Mucosa of stomach (tissue), 1 donor: ENCODE measurements around the gene TRPT1.

Experiments
- H3K27me3 ChIP-seq: one replicate; pipeline ENCODE4 v1.7.0; 2013; ENCODE audit warnings: mild to moderate bottlenecking, low read length; ENCODE audit not compliant: control insufficient read depth, insufficient read depth
- H3K36me3 ChIP-seq: one replicate; pipeline ENCODE4 v1.7.0; 2013; ENCODE audit warnings: low read length; ENCODE audit not compliant: control insufficient read depth, insufficient read depth
- H3K4me1 ChIP-seq: one replicate; pipeline ENCODE4 v1.7.0; 2013; ENCODE audit warnings: mild to moderate bottlenecking, low read length; ENCODE audit not compliant: control insufficient read depth, insufficient read depth
- H3K4me3 ChIP-seq: one replicate; pipeline ENCODE4 v1.7.0; 2013; ENCODE audit warnings: low read length
- H3K9ac ChIP-seq: one replicate; pipeline ENCODE4 v1.7.0; 2013; ENCODE audit warnings: mild to moderate bottlenecking, low read length, moderate library complexity
- H3K9me3 ChIP-seq: one replicate; pipeline ENCODE4 v1.7.0; 2013; ENCODE audit warnings: mild to moderate bottlenecking, low read length, moderate library complexity; ENCODE audit not compliant: control insufficient read depth
- donor health status: Pancreatic carcinoma.

Gene TRPT1

DNA sequence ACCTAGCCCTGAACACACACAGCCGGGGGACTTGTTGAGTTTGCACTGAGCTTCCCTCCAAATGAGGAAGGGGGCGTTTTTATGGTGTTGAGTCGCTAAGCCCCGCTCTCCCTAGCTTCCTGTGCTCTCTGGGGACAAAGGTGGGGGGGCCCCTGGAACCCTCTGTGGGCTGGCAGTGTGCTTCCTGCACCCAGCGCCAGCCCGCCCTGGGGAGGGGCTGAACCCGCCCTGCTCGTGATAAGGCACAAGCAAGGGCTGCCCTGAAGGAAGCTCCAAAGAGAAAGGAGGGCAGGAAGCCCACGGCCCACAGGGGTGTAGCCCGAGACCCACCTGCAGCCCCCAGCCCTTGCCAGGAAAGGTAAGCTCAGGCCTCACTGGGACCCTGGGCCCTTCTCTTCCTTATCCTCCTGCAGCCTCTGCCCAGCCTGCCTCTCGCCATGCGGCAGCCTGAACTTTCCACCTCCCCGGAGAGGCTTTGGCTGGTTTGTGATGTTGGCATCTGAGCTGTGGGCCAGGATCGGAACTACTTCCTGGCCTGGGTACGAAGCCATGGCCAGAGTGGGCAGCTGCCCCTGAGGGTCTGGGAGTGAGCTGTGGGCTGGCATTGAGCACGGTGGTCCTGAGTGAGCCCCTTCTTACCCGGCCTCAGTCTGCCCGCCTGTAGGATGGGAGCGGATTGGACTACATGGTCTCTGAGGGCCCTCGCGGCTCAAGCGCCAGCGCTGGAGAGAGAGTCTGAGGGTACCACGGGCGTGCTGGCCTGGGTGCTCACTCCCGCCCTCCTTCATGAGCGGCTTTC, 19.3 kb downstream of the TRPT1 start, which contains the start of gene FERMT3:
Gene FERMT3 (plus strand): TSS at position 265 of the 799 bp plus-strand sequence. CDS start 644 bp downstream, outside the sequence.
- Histone ChIP-seq H3K4me1 (peaks cover 45% of the 10 kb centered on the region), H3K36me3 (peaks cover 12% of the 10 kb centered on the region), H3K9me3 (no peaks in the 10 kb centered on the region), H3K27me3 (no peaks in the 10 kb centered on the region), H3K9ac (peak within 1 kb of the TSS; percentile 84), H3K4me3 (peak within 1 kb of the TSS; percentile 77)

DNA sequence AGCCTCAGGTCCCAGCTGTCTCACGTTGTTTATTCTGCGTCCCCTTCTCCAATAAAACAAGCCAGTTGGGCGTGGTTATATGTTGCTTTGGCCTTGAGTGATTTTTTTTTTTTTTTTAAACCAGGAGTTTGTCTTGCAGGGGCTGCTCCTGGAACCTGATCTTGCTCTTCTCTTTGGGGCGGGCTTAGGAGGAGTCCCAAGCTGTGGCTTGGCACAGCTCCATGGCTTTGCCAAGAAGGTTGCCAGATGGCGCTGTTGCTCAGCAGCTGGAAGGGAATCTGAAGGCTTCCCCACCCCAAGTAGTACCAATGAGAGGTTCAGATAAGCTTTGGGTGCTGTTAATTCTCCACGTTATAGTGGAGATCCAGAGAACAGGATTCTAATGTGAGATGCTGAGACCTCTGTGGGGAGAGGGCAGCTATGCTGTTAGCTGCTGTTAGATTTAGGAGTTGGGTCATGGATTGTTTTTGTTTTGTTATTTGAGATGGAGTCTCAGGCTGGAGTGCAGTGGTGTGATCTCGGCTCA, 21.5 kb downstream of the TRPT1 start:
- no peaks in the 10 kb centered on the region for H3K27me3 ChIP-seq
- no peaks in the 10 kb centered on the region for H3K9me3 ChIP-seq
- H3K9ac ChIP-seq: no peak overlapping the region
- H3K36me3 ChIP-seq: peaks cover 19% of the 10 kb centered on the region
- peaks cover 45% of the 10 kb centered on the region for H3K4me1 ChIP-seq
- no peak overlapping the region for H3K4me3 ChIP-seq

DNA sequence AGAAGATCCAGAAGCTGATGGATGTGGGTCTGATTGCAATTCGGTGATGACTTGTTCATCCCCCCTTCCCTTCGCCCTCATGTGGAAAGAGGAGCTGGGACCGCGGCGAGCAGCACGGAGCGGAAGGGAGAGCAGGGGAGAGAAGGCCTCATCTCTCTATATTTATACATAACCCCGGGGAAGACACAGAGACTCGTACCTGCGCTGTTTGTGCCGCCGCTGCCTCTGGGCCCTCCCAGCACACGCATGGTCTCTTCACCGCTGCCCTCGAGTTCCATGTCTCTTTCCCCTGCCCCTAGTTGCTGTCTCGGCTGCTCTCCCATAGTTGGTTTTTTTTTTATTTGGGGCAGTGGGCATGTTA, 21.9 kb downstream of the TRPT1 start:
- H3K9ac ChIP-seq: no peak overlapping the region
- no peaks in the 10 kb centered on the region for H3K9me3 ChIP-seq
- H3K36me3 ChIP-seq: peaks cover 19% of the 10 kb centered on the region
- H3K4me3 ChIP-seq: no peak overlapping the region
- no peaks in the 10 kb centered on the region for H3K27me3 ChIP-seq
- H3K4me1 ChIP-seq: peaks cover 45% of the 10 kb centered on the region

GRCh38 chr11:64203421-64204079, 22.4 kb downstream of the TRPT1 start:
- Histone ChIP-seq H3K36me3 (peaks cover 19% of the 10 kb centered on the region), H3K9ac (no peak overlapping the region), H3K4me1 (peaks cover 43% of the 10 kb centered on the region), H3K4me3 (no peak overlapping the region), H3K9me3 (no peaks in the 10 kb centered on the region), H3K27me3 (no peaks in the 10 kb centered on the region)

DNA sequence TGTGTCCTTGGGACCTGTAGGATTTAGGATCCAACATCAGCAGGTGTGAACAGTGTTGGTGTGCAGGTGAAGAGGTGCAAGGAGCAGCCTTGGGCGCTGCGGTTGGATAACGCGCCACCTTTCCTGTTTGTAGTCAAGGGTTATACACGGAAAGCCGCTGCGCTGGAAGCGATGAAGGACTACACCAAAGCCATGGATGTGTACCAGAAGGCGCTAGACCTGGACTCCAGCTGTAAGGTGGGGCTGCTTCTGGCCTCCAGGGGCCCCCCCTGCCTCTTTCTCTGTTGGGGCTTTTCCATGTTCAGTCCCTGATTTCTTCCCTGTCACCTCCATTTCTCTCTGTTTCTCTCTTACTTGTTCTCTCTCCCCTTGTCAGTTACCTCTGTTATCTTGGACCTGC, 23.0 kb downstream of the TRPT1 start:
- Histone ChIP-seq H3K9me3 (no peaks in the 10 kb centered on the region), H3K9ac (no peak overlapping the region), H3K4me1 (peaks cover 37% of the 10 kb centered on the region), H3K36me3 (peaks cover 19% of the 10 kb centered on the region), H3K4me3 (no peak overlapping the region), H3K27me3 (no peaks in the 10 kb centered on the region)

DNA sequence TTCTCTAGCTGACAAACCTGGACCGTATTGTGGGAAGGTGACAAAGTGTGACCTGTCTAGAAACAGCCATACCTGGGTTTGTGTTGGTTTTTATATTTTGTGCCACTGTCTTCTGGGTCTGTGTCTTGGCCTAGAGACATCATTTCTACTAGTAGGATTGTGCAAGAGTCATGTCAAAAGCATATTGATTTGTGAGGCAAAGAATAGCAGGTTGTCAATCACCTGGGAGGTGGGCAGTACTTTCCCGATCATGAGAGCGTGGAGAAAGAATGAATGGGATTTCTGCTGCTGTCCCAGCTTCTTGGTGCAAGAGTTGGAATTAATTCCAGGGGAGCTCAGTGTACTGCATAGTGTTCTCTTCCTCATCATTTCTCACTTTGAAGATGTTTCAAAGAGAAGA, 24.4 kb downstream of the TRPT1 start:
- peaks cover 28% of the 10 kb centered on the region for H3K36me3 ChIP-seq
- no peak overlapping the region for H3K9ac ChIP-seq
- H3K4me1 ChIP-seq: peaks cover 23% of the 10 kb centered on the region
- H3K27me3 ChIP-seq: no peaks in the 10 kb centered on the region
- H3K4me3 ChIP-seq: no peak overlapping the region
- no peaks in the 10 kb centered on the region for H3K9me3 ChIP-seq

DNA sequence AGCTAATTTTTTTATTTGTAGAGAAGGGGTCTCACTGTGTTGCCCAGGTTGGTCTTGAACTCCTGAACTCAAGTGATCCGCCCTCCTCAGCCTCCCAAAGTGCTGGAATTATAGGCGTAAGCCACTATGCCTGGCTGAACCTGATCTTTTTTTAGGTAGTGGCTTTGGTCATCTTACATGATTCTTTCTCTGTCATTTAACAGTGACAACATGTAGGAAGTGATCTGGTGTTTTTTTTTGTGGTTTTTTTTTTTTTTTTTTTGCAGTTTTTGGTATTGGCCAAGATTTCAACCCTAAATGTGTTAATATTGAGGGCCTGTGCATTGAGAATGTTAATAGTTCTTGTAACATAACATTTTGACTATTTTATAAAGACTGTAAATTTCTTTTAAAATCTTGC, 27.5 kb downstream of the TRPT1 start:
- Histone ChIP-seq H3K9ac (no peak overlapping the region), H3K9me3 (no peaks in the 10 kb centered on the region), H3K27me3 (no peaks in the 10 kb centered on the region), H3K4me1 (no peaks in the 10 kb centered on the region), H3K4me3 (no peak overlapping the region), H3K36me3 (peaks cover 29% of the 10 kb centered on the region)

GRCh38 chr11:64196626-64197025, 29.4 kb downstream of the TRPT1 start:
- Histone ChIP-seq H3K9me3 (no peaks in the 10 kb centered on the region), H3K27me3 (no peaks in the 10 kb centered on the region), H3K36me3 (peaks cover 28% of the 10 kb centered on the region), H3K4me1 (no peaks in the 10 kb centered on the region), H3K4me3 (no peak overlapping the region), H3K9ac (no peak overlapping the region)

DNA sequence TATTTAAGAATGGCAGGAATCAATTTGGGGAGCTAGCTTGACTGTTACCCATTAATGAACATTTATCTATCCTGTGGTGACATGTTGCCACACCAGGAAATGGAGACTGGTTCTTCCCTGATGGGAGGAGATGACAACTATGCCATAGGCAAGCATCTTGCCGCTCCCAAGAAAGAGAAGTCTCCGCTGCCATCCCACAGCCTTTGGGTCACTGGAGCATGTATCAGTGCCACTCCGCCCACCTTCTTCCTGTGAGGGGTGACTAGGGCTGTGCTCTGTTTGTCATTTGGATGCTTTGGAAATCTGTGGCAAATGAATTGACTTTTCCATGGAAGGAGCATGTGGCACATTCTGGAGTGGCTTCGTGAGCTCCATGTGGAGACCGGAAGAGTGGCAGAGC, 33.6 kb downstream of the TRPT1 start:
- Histone ChIP-seq H3K4me1 (peaks cover 7% of the 10 kb centered on the region), H3K36me3 (peaks cover 18% of the 10 kb centered on the region), H3K9ac (no peak overlapping the region), H3K27me3 (no peaks in the 10 kb centered on the region), H3K9me3 (no peaks in the 10 kb centered on the region), H3K4me3 (no peak overlapping the region)

- Histone ChIP-seq H3K36me3 (no peaks in the 10 kb centered on the region), H3K4me1 (peaks cover 26% of the 10 kb centered on the region), H3K27me3 (no peaks in the 10 kb centered on the region), H3K9me3 (no peaks in the 10 kb centered on the region), H3K4me3 (no peak overlapping the region), H3K9ac (no peak overlapping the region)
These were observed 39.4 kb downstream of the TRPT1 start for GRCh38 chr11:64186492-64187165.

- no peaks in the 10 kb centered on the region for H3K27me3 ChIP-seq
- peak within 1 kb of the TSS; percentile 83 for H3K4me3 ChIP-seq
- peaks cover 33% of the 10 kb centered on the region for H3K4me1 ChIP-seq
- no peaks in the 10 kb centered on the region for H3K9me3 ChIP-seq
- peak within 1 kb of the TSS; percentile 83 for H3K9ac ChIP-seq
- no peaks in the 10 kb centered on the region for H3K36me3 ChIP-seq
These were observed 40.1 kb downstream of the TRPT1 start, which contains the start of gene STIP1 for GRCh38 chr11:64185693-64186491. Gene STIP1 (plus strand): TSS chr11:64186171. CDS start chr11:64186262, 91 bp downstream.
